Measurements from ENCODE around the gene DERL2. TPM values are rescaled to one million over a fixed set of nuclear protein-coding genes. Genes with fewer than 3 reads are reported as not detected.
"Not testable (repeated sequence)": the region's sequence is repeated elsewhere in the genome, so short reads cannot be mapped to it uniquely, and the experiment has no call there.

Gene DERL2
- total RNA-seq, 1 donor from 2014 or later = 86.4 TPM

- intact Hi-C loops (cut with micrococcal nuclease) = loop anchor here (1.0 to 5.0 kb wide), 5 partner anchors 20 to 242 kb away; partner anchors contain the start of genes DERL2, DHX33, MIS12 and NUP88
These were observed 47.1 kb downstream of the DERL2 start, which contains the start of gene C1QBP for GRCh38 chr17:5438716-5439445. TSS of gene C1QBP (minus strand) at chr17:5439155. CDS start at chr17:5439073, 82 bp downstream.

- intact Hi-C loops (cut with micrococcal nuclease) = loop anchor here (1.0 to 5.0 kb wide), 4 partner anchors 31 to 241 kb away; partner anchors contain the start of genes DERL2, DHX33, MIS12 and RABEP1
These were observed 48.2 kb downstream of the DERL2 start for GRCh38 chr17:5437721-5438317.

- intact Hi-C loops (cut with micrococcal nuclease) = loop anchor here (5.0 kb wide), 2 partner anchors 51 to 239 kb away; partner anchors contain the start of genes DERL2 and MIS12
These were observed 50.1 kb downstream of the DERL2 start for GRCh38 chr17:5435781-5436315.

- intact Hi-C loops (cut with micrococcal nuclease) = loop anchor here (5.0 kb wide), 2 partner anchors 52 to 238 kb away; partner anchors contain the start of genes DERL2 and MIS12
These were observed 51.0 kb downstream of the DERL2 start for GRCh38 chr17:5434984-5435383.

GRCh38 chr17:5431949-5432556 lies 53.9 kb downstream of the DERL2 start:
- intact Hi-C loops (cut with micrococcal nuclease) = no loop called here

GRCh38 chr17:5431234-5431633 lies 54.7 kb downstream of the DERL2 start:
- intact Hi-C loops (cut with micrococcal nuclease) = not testable (repeated sequence)

GRCh38 chr17:5430413-5430999 lies 55.5 kb downstream of the DERL2 start:
- intact Hi-C loops (cut with micrococcal nuclease) = no loop called here

GRCh38 chr17:5429191-5429887 lies 56.6 kb downstream of the DERL2 start:
- intact Hi-C loops (cut with micrococcal nuclease) = no loop called here

- intact Hi-C loops (cut with micrococcal nuclease) = no loop called here
These were observed 60.2 kb downstream of the DERL2 start for GRCh38 chr17:5425826-5426225.

GRCh38 chr17:5424909-5425308 lies 61.1 kb downstream of the DERL2 start:
- intact Hi-C loops (cut with micrococcal nuclease) = no loop called here

GRCh38 chr17:5422505-5422904 lies 63.5 kb downstream of the DERL2 start:
- intact Hi-C loops (cut with micrococcal nuclease) = no loop called here

Other genes with a start within 250 kb of the DERL2 start
- gene RABEP1, start 203.9 kb downstream of the DERL2 start, total RNA-seq = 37.0 and 39.3 TPM in 2 replicates
- 96.4 and 97.0 TPM in 2 replicates for gene NUP88, start 66.5 kb downstream of the DERL2 start, total RNA-seq
- 48.9 and 52.2 TPM in 2 replicates for gene RPAIN, start 66.0 kb downstream of the DERL2 start, total RNA-seq
- gene C1QBP, start 47.0 kb downstream of the DERL2 start, total RNA-seq = 199 and 200 TPM in 2 replicates
- 20.4 and 21.0 TPM in 2 replicates for gene DHX33, start 17.2 kb downstream of the DERL2 start, total RNA-seq
- gene MIS12, start 388 bp upstream of the DERL2 start, total RNA-seq = 37.2 and 40.7 TPM in 2 replicates
- 56.7 and 60.9 TPM in 2 replicates for gene NLRP1, start 98.3 kb upstream of the DERL2 start, total RNA-seq